Measurements from ENCODE around the gene MIGA2.
A peak's percentile ranks its signal among the peaks of the same experiment; 100 is the strongest.

MIGA2 gene

DNA sequence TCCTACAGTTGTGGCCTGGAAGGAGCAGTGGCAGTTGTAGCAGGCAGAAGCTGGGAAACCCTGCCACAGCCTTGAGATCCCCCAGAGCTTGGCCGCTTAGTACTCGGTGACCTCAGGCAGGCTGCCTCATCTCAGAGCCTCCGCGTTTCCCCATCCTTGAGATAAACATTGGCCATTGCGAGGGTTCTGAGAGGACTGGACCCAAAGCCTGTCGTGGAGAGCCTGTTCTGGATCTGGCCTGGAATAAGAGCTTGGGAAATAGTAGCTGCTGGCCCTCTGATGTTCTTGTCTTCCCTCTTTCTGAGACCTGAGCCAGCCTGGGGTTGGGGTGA, 1.3 kb downstream of the MIGA2 start:
- DNase-seq (ENCODE audit: low read depth) = no peak

GRCh38 chr9:129038109-129038852, 1.9 kb downstream of the MIGA2 start:
- DNase-seq (ENCODE audit: low read depth) = no peak

- DNase-seq (ENCODE audit: low read depth) = no peak
These were observed 3.8 kb downstream of the MIGA2 start for GRCh38 chr9:129040113-129040643.

DNA sequence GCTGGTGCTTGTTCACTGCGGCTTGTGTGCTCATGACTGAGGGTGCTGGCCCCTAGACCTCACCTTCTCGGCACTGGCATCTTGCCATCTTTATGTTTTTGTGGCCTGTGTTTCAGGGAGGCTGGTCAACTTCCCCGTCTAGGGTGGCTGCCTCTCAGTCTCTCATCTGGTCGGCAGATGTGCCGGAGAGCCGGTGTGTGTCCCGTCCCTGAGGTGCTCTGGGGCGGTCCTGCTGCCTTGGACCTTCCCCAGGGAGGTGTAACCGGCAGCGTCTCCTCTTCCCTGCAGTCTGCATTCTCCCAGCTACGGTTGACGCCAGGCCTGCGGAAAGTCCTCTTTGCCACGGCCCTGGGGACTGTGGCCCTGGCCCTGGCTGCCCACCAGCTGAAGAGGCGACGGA, 5.6 kb downstream of the MIGA2 start:
- DNase-seq (ENCODE audit: low read depth) = no peak

DNA sequence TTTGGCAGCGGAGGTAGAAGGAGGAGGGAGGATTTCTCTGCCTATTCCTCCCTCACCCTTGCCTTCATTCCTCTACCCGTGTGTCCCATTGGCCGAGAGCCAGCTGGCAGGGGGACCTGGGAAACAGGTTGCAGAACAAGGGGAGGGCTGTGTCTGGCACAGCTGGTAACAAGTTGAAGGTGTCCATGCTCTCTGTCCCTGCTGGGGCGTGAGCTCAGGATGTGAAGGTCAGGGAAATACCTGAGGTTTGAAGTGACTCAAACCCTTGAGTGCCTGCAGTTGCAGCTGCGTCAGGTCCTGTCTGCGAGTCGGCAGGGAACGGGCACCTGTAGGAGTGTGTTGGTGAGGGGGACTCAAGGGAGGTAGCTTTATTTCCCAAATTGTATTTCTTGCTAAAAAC, 16.2 kb downstream of the MIGA2 start:
- no peak for DNase-seq (ENCODE audit: low read depth)

- no peak for DNase-seq (ENCODE audit: low read depth)
These were observed 16.6 kb downstream of the MIGA2 start for GRCh38 chr9:129053020-129053419.

DNA sequence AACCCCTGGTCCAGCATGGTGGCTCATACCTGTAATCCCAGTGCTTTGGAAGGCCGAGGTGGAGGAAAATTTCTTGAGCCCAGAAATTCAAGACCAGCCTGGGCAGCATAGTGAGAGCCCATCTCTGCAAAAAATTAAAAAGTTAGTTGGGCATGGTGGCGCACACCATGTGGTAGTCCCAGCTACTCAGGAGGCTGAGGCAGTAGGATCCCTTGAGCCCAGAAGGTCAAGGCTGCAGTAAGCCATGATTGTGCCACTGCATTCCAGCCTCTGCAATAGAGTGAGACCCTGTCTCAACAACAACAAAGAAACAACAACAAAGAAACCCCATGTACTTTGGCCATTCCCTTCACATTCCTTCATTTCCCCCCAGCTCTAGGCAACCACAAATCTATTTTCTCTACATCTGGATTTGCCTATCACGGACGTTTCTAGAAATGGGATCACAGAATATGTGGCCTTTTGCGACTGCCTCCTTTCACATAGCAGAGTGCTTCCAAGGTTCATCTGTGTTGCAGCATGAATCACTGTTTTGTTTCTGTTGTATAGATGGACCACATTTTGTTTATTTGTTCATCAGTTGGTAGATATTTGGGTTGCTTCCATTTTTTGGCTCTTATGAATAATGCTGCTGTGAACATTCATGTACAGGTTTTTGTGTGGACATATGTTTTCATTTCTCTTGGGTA, 17.9 kb downstream of the MIGA2 start:
- DNase-seq (ENCODE audit: low read depth) = no peak

DNA sequence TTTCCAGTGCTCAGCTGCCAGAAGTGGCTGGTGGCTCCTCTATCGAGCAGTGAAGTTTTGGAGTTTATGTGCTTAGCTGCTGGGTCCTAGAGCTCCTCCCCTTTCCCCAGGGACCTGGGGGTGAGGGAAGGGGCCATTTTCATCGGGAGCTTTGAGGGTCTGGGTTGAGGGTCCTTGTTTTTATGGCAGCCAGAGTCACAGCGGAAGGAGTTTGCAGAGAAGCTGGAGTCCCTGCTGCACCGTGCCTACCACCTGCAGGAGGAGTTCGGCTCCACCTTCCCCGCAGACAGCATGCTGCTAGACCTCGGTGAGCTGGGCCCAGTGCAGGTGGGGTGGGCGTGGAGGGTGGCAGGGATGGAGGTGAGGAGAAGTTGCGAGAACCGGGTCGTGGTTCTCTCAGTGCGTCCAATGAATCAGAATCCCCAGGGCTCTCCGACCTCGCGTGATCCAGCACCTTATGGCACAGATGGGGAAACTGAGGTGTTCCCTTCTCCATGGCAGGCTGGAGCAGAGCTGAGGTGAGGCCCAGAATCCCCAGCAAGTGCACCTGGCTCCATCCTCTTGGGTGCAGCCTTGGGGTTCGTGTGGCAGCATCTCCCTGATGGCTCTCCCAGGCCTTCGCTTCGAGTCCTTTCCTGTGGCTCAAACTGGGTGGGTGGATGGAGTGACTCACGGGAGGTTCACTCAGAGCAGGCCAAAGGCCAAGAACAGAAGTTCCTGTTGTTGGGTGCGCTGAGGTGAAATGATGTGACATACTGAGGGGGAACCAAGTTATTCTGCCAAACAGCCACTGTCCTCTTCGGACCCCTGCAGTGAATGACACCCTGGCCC, 22.8 kb downstream of the MIGA2 start:
- no peak for DNase-seq (ENCODE audit: low read depth)

- no peak for DNase-seq (ENCODE audit: low read depth)
These were observed 23.7 kb downstream of the MIGA2 start for GRCh38 chr9:129059796-129060785.

DNA sequence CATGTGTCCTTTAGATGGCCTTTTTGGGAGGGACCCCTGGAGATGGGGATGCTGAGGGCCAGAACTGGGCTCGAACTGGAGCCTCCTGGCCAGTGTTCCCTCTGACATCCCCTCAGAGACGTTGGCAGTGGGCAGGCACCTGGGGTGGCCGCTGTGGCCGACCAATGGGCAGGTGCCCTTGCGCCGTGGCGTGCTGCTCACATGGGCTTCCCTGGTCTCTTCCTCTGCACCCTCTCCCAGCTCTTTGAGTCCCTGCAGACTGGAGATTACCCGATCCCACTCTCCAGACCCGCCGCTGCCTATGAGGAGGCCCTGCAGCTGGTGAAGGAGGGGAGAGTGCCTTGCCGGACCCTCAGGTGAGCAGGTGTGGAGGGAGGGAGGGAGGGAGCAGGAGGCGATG, 24.6 kb downstream of the MIGA2 start:
- DNase-seq (ENCODE audit: low read depth) = no peak

GRCh38 chr9:129063061-129063460, 26.6 kb downstream of the MIGA2 start:
- no peak for DNase-seq (ENCODE audit: low read depth)

DNA sequence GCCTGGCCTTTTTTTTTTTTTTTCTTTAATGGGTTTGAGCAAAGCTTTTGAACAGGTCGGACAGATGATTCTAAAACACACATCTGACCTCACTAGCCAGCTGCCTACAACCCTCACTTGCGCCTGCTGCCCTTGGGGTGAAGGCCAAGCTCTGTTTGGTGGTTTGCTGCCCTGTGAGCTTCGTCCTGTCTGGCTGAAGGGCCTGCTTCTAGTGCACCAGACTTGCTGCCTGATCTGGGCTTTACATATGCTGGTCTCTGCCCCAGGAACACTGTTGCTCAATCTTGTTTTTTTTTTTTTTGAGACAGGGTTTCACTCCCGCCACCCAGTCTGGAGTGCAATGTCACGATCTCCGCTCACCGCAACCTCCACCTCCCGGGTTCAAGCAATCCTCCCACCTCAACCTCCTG, 28.1 kb downstream of the MIGA2 start:
- no peak for DNase-seq (ENCODE audit: low read depth)

DNA sequence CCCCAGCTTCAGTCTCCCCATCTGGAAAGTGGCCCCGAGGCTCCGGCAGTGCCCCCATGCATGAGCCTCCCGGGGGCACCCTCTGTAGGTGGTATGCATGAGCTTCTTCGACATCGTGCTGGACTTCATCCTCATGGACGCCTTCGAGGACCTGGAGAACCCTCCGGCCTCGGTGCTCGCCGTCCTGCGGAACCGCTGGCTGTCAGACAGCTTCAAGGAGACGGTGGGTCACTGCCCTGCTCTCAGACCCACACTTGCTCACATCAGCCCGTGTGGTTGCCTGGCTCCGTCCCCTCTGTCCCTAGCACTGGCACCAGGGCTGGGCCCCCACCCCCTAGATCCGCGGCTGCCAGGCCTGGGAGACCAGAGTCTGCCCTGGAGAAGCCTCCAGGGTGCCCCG, 31.7 kb downstream of the MIGA2 start:
- DNase-seq (ENCODE audit: low read depth) = no peak

DNA sequence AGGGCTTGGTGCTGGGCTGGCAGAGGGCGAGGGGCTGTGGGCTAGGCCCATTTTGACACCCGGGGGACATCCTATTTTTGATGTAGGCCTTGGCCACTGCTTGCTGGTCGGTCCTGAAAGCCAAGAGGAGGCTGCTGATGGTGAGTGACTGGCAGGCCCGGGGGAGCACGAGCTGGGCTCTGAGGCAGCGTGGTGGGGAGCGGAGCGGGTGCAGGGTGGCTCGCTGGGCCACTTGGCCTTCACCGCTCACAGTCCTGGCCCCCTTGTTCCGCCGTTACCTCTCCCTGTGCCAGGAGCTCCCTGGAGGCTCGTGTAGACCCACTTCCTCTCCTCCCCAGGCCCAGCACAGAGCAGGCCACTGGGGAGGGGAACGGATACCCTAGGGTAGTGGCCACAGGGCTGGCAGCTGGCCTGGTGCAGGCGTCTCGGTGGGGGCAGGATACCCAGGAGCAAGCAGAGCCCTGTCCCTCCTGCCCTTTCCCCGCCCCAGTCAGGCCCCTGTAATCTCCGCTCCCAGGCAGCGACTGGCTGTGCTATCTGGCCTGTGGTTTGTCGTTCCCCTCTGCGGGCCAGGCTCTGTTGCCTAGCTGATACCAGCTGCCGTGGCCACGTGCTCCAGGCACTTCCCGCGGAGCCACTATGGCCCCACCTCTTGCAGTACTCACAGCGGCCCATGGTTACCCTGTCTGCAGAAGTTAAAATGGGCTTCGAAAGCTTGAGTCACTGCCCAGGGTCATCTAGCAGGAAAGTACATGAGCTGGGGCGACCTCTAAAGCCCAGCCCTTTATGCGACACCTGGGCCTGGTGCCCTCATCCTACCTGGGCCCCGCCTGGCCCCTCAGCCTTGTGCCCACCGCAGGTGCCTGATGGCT, 32.8 kb downstream of the MIGA2 start:
- DNase-seq (ENCODE audit: low read depth) = peak; percentile 37

DNA sequence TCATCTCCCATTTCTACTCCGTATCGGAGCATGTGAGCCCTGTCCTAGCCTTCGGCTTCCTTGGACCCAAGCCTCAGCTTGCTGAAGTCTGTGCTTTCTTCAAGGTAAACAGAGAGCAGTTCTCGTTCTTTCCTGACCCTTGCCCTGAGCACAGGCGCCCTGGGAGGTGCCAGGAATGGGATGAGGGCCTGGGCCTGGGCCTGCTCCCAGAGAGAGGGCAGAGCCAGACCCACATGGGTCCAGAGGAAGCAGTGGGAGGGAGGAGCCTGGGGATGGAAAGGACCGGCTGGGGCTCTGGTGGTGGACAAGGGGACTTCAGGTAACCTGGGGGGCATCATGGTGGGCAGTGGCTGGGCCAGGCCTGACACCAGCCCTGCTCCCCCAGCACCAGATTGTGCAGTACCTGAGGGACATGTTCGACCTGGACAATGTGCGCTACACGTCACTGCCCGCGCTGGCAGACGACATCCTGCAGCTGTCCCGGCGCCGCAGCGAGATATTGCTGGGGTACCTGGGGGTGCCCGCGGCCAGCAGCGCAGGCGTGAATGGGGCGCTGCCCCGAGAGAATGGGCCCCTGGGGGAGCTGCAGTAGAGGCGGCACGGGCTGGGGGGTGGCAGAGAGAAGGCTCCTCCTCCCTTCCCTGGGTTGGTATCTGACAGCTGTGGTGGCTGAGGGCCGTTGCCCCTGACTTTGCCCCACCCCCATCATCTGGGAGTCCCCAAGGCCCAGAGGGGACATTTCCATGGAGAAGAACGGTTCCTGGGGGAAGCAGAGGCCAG, 33.6 kb downstream of the MIGA2 start:
- DNase-seq (ENCODE audit: low read depth) = no peak

- DNase-seq (ENCODE audit: low read depth) = no peak
These were observed 34.5 kb downstream of the MIGA2 start for GRCh38 chr9:129070696-129071525.

GRCh38 chr9:129071526-129072126, 35.2 kb downstream of the MIGA2 start:
- no peak for DNase-seq (ENCODE audit: low read depth)

GRCh38 chr9:129072171-129072570, 35.7 kb downstream of the MIGA2 start:
- no peak for DNase-seq (ENCODE audit: low read depth)
